ENCODE data around the gene METTL23.

DNA sequence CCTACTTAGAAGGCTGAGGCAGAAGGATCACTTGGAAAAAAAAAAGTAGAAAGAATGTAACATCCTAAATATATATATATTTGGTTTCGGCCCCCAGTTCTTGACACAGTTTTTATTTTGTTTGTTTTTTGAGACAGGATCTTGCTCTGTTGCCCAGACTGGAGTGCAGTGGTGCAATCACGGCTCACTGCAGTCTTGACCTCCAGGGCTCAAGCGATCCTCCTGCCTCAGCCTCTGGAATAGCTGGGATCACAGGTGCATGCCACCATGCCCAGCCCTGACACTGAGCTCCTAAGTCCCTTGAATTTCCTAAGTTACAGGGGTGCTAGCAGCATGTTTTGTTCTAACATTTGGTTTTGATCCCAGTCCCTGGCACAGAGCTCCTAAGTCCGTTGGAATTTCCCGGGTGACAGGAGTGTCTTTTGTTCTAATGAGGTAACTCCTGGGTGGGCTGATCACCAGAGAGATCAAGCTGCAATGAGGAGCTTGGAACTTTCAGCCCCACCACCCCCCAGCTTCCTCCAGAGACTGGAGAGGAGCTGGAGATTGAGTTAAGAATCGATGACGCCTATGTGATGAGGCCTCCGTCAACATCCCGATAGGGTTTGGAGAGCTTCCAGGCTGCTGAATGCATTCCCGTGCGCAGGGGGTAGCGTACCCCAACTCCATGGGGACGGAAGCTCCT is 35.9 kb upstream of the METTL23 start:
- TF ChIP-seq, protein P1, sequence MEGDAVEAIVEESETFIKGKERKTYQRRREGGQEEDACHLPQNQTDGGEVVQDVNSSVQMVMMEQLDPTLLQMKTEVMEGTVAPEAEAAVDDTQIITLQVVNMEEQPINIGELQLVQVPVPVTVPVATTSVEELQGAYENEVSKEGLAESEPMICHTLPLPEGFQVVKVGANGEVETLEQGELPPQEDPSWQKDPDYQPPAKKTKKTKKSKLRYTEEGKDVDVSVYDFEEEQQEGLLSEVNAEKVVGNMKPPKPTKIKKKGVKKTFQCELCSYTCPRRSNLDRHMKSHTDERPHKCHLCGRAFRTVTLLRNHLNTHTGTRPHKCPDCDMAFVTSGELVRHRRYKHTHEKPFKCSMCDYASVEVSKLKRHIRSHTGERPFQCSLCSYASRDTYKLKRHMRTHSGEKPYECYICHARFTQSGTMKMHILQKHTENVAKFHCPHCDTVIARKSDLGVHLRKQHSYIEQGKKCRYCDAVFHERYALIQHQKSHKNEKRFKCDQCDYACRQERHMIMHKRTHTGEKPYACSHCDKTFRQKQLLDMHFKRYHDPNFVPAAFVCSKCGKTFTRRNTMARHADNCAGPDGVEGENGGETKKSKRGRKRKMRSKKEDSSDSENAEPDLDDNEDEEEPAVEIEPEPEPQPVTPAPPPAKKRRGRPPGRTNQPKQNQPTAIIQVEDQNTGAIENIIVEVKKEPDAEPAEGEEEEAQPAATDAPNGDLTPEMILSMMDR (IDR thresholded peaks at IDR 0.05): no peak
- TF ChIP-seq POLR2A (IDR thresholded peaks at IDR 0.05; ENCODE audit: low read depth) (no peak), POLR2AphosphoS5 (IDR thresholded peaks at IDR 0.05) (no peak), EP300 (IDR thresholded peaks at IDR 0.05) (no peak)

All from esophagus muscularis mucosa (tissue), 4 donors.